HEK293 (cell line): ENCODE results near the gene CCNB1IP1.

Experiments
- PRDM1 ChIP-seq: fragments of 450-650 bp; formaldehyde crosslinking; IDR thresholded peaks from 2 replicates; pipeline ENCODE4; 2016; ENCODE audit warnings: missing biosample characterization, missing genetic modification characterization
- SALL2 ChIP-seq: fragments of 450-650 bp; formaldehyde crosslinking; IDR thresholded peaks from 2 replicates; pipeline ENCODE4 v1.5.0; 2017; ENCODE audit warnings: missing biosample characterization, mild to moderate bottlenecking, missing genetic modification characterization, borderline replicate concordance
- ZNF311 ChIP-seq: fragments of 450-650 bp; formaldehyde crosslinking; IDR thresholded peaks from 2 replicates; pipeline ENCODE4 v1.5.1; 2017; ENCODE audit warnings: missing biosample characterization, missing genetic modification characterization, borderline replicate concordance
- ZNF423 ChIP-seq: fragments of 450-650 bp; formaldehyde crosslinking; IDR thresholded peaks from 2 replicates; pipeline ENCODE4 v1.5.1; 2016; ENCODE audit warnings: missing biosample characterization, missing genetic modification characterization
- ZNF501 ChIP-seq: fragments of 450-650 bp; formaldehyde crosslinking; IDR thresholded peaks from 2 replicates; pipeline ENCODE4 v1.5.1; 2016; ENCODE audit warnings: missing biosample characterization, missing genetic modification characterization
- ZNF707 ChIP-seq: fragments of 450-650 bp; formaldehyde crosslinking; IDR thresholded peaks from 2 replicates; pipeline ENCODE4 v1.5.1; 2016; ENCODE audit warnings: missing biosample characterization, missing genetic modification characterization
- TF ChIP-seq, protein P1 (sequence below): fragments of 450-650 bp; formaldehyde crosslinking; IDR thresholded peaks from 2 replicates; pipeline ENCODE4 v1.5.1; 2016; ENCODE audit warnings: missing biosample characterization, missing genetic modification characterization

DNA sequence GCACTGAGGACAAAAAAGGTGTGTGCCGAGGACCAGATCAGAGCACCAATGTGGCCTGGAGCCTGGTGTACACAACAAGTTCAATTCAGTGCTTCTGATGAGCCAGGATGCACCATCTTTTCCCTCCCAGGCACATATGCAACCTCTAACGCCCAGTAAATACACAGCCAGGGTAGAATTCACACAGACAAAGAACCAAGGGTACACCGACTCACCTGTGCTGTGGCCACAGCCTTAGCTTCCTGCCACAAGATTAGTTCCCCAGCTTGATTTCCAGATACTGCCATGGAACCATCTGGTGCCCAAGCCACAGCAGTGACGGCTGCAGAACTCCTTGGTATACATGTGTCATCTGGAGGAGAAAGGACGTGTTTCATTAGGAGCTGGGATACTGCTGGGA lies 39.7 kb upstream of the CCNB1IP1 start:
- TF ChIP-seq SALL2 (tag by site-specific recombination) (no peak), ZNF311 (tag by site-specific recombination) (no peak), ZNF501 (tag by site-specific recombination) (no peak), PRDM1 (tag by site-specific recombination) (no peak), ZNF707 (tag by site-specific recombination) (no peak), ZNF423 (tag by site-specific recombination) (no peak)
- TF ChIP-seq, protein P1, sequence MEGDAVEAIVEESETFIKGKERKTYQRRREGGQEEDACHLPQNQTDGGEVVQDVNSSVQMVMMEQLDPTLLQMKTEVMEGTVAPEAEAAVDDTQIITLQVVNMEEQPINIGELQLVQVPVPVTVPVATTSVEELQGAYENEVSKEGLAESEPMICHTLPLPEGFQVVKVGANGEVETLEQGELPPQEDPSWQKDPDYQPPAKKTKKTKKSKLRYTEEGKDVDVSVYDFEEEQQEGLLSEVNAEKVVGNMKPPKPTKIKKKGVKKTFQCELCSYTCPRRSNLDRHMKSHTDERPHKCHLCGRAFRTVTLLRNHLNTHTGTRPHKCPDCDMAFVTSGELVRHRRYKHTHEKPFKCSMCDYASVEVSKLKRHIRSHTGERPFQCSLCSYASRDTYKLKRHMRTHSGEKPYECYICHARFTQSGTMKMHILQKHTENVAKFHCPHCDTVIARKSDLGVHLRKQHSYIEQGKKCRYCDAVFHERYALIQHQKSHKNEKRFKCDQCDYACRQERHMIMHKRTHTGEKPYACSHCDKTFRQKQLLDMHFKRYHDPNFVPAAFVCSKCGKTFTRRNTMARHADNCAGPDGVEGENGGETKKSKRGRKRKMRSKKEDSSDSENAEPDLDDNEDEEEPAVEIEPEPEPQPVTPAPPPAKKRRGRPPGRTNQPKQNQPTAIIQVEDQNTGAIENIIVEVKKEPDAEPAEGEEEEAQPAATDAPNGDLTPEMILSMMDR (tag by site-specific recombination), result no peak
